Calu3 (cell line): ENCODE measurements around the gene ATG4B. TPM values are rescaled to one million over a fixed set of nuclear protein-coding genes. Genes with fewer than 3 reads are reported as not detected.

ENCODE experiments used
- BruUV-seq: library from RNA; stranded (reverse); fragments of 400-500 nt; replicated peaks from 2 replicates; lab custom pipeline; 2021; lab: Mats Ljungman, UMichigan
- CTCF ChIA-PET: fragments of 300-600 bp; sonication (Branson Sonifier 250); formaldehyde crosslinking; loops from one replicate; lab custom pipeline; 2022; ENCODE audit warnings: antibody characterized with exemption; lab: Charles Lee
- DNase-seq: peaks from one replicate; pipeline ENCODE4 v3.0.0; 2022
- H3K27ac Mint-ChIP-seq: one replicate; pipeline ENCODE4 v1.8.0; 2022; ENCODE audit warnings: mixed read lengths; ENCODE audit not compliant: unreplicated experiment
- H3K27me3 Mint-ChIP-seq: one replicate; pipeline ENCODE4 v1.8.0; 2022; ENCODE audit warnings: mixed read lengths; ENCODE audit not compliant: unreplicated experiment
- H3K36me3 Mint-ChIP-seq: one replicate; pipeline ENCODE4 v1.8.0; 2022; ENCODE audit warnings: mild to moderate bottlenecking, moderate library complexity, mixed read lengths; ENCODE audit not compliant: insufficient read depth, unreplicated experiment
- H3K4me1 Mint-ChIP-seq: one replicate; pipeline ENCODE4 v1.8.0; 2022; ENCODE audit warnings: mild to moderate bottlenecking, low read depth, mixed read lengths; ENCODE audit not compliant: unreplicated experiment
- H3K4me3 Mint-ChIP-seq: one replicate; pipeline ENCODE4 v1.8.0; 2022; ENCODE audit warnings: mild to moderate bottlenecking, low read depth, moderate library complexity, mixed read lengths; ENCODE audit not compliant: unreplicated experiment
- H3K9me3 Mint-ChIP-seq: one replicate; pipeline ENCODE4 v1.8.0; 2022; ENCODE audit warnings: low read depth, mixed read lengths; ENCODE audit not compliant: unreplicated experiment
- CTCF ChIP-seq: fragments of 200-600 bp; IDR thresholded peaks from one replicate; pipeline ENCODE4 v1.8.0; 2022; ENCODE audit warnings: antibody characterized with exemption; ENCODE audit not compliant: unreplicated experiment
- intact Hi-C: fragments of 100-400 bp; cut with micrococcal nuclease; formaldehyde crosslinking; loops from one replicate; pipeline ENCODE4 v1.10.0; 2022; ENCODE audit not compliant: unreplicated experiment
- total RNA-seq: library from RNA; stranded (reverse); gene quantifications from 2 replicates; pipeline ENCODE4 v1.2.3, GENCODE V29; 2022

The ATG4B gene
- total RNA-seq, 1 experiment from 2014 or later = 95.3 TPM

DNA sequence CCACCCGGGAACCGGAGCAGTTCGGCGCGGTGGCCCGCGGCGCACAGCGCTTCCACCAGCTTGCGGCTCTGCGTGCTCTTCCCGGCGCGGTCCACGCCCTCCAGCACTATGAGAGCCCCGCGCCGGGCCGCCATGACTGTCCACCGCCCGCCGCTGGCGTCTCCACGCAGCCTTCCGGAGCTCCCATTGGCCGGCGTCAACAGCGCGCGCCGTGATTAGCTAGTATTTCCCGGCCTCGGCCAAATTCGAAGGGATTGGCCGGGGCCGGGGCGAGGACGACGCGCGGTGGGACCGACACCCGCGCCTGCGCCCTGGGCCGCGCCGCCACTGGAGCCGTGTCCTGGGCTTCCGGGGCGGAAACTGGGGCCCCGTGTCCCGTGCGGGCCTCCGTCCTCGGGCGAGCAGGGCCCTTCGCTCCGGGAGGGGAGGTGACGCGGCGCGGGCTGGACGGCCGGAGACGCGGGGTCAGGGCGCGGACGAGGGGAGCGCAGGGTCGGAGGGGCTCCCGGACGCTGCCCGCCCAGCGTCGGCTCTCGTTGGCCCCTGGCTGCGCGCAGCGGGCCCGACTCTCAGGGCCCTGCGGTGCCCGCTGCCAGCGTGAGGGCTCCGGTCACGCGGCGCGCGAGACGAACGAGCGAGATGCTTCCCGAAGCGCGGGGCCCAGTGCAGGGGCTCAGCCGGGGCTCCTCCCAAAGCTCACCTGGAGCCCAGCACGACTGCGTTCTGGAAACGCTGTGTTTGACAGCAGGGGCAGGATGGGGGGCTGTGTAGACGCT is 49.3 kb downstream of the ATG4B start, which contains the start of gene DTYMK:
Gene DTYMK, minus strand, starts transcription at position 166 of the 776 bp plus-strand sequence. Its CDS starts 32 bp downstream, at position 134.
- Mint-ChIP-seq H3K4me1 (no peaks in the 10 kb centered on the region), H3K27ac (peak within 1 kb of the TSS; percentile 92), H3K27me3 (no peaks in the 10 kb centered on the region), H3K36me3 (peaks cover 80% of the 10 kb centered on the region), H3K9me3 (no peaks in the 10 kb centered on the region), H3K4me3 (peak within 1 kb of the TSS; percentile 93)
- intact Hi-C loops = no loop called here
- no peak for TF ChIP-seq CTCF
- BruUV-seq = no TSS peak
- DNase-seq = peak; percentile 98
- CTCF ChIA-PET = interaction anchor here (0.6 to 0.7 kb wide), 2 partner anchors 22 to 23 kb away, joined by 3 to 5 read pairs; no protein-coding TSS in a partner anchor

GRCh38 chr2:241689306-241689705 is 51.8 kb downstream of the ATG4B start:
- peaks cover 71% of the 10 kb centered on the region for H3K36me3 Mint-ChIP-seq
- CTCF ChIA-PET = no interaction called here
- BruUV-seq = no TSS peak
- TF ChIP-seq CTCF = no peak
- no peaks in the 10 kb centered on the region for H3K9me3 Mint-ChIP-seq
- no peak overlapping the region for H3K4me3 Mint-ChIP-seq
- no peaks in the 10 kb centered on the region for H3K27me3 Mint-ChIP-seq
- H3K27ac Mint-ChIP-seq = no peak overlapping the region
- no peak for DNase-seq
- intact Hi-C loops = no loop called here
- H3K4me1 Mint-ChIP-seq = no peaks in the 10 kb centered on the region

GRCh38 chr2:241690202-241690717 is 52.8 kb downstream of the ATG4B start:
- intact Hi-C loops = no loop called here
- no peaks in the 10 kb centered on the region for H3K4me1 Mint-ChIP-seq
- no peak for TF ChIP-seq CTCF
- H3K27ac Mint-ChIP-seq = no peak overlapping the region
- DNase-seq = no peak
- H3K4me3 Mint-ChIP-seq = no peak overlapping the region
- H3K9me3 Mint-ChIP-seq = no peaks in the 10 kb centered on the region
- CTCF ChIA-PET = no interaction called here
- peaks cover 74% of the 10 kb centered on the region for H3K36me3 Mint-ChIP-seq
- H3K27me3 Mint-ChIP-seq = no peaks in the 10 kb centered on the region
- no TSS peak for BruUV-seq

DNA sequence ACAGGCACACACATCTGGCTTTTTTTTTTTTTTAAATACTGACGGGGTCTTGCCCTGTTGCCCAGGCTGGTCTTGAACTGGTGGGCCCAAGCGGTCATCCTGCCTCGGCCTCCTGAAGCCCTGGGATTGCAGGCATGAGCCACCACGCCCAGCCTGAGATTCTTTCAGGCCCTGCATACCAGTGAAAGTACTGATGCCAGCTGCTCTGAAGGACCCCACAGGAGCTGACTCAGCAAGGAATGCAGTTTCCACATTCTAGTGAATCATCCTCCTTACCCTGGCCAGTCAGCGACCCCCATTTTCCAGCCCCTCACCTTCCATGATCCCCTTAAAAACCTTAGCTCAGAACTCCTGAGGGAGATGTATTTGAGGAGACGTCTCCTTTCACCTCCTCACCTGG is 55.0 kb downstream of the ATG4B start:
- Mint-ChIP-seq H3K27ac (no peak overlapping the region), H3K27me3 (no peaks in the 10 kb centered on the region), H3K9me3 (no peaks in the 10 kb centered on the region), H3K36me3 (peaks cover 65% of the 10 kb centered on the region), H3K4me1 (no peaks in the 10 kb centered on the region), H3K4me3 (no peak overlapping the region)
- BruUV-seq = no TSS peak
- TF ChIP-seq CTCF = no peak
- no peak for DNase-seq
- CTCF ChIA-PET = interaction anchor here (0.7 kb wide), 1 partner anchor 137 kb away, joined by 8 read pairs; no protein-coding TSS in a partner anchor
- intact Hi-C loops = no loop called here
